ENCODE results near the gene CCDC85C. TPM values are rescaled to one million over a fixed set of nuclear protein-coding genes. Genes with fewer than 3 reads are reported as not detected.

Gene CCDC85C
- polyA plus RNA-seq, 1 experiment, result 7.2 TPM

GRCh38 chr14:99649219-99649618 lies 45.2 kb upstream of the CCDC85C start:
- ChIA-PET POLR2A (no interaction called here), CTCF (no interaction called here)
- no peak overlapping the region for H3K27ac ChIP-seq (ENCODE audit: low read depth, low read length)
- H3K9me3 ChIP-seq (ENCODE audit: control insufficient read depth, insufficient read depth, low read length), result no peaks in the 10 kb centered on the region; the same call in 1 of the 2 replicates
- H3K4me3 ChIP-seq (ENCODE audit: low read depth, low read length), result no peak overlapping the region
- H3K27me3 ChIP-seq (ENCODE audit: control insufficient read depth, insufficient read depth, low read length), result no peaks in the 10 kb centered on the region
- TF ChIP-seq CTCF (IDR thresholded peaks at IDR 0.05; ENCODE audit: low read depth, low read length), result no peak
- DNase-seq (ENCODE audit: low read depth, low spot score), result no peak

GRCh38 chr14:99648027-99648784 lies 44.2 kb upstream of the CCDC85C start:
- ChIA-PET CTCF (no interaction called here), POLR2A (no interaction called here)
- no peak for DNase-seq (ENCODE audit: low read depth, low spot score)
- Histone ChIP-seq H3K4me3 (ENCODE audit: low read depth, low read length) (no peak overlapping the region), H3K27ac (ENCODE audit: low read depth, low read length) (no peak overlapping the region), H3K9me3 (ENCODE audit: control insufficient read depth, insufficient read depth, low read length) (no peaks in the 10 kb centered on the region; the same call in 1 of the 2 replicates), H3K27me3 (ENCODE audit: control insufficient read depth, insufficient read depth, low read length) (no peaks in the 10 kb centered on the region)
- no peak for TF ChIP-seq CTCF (IDR thresholded peaks at IDR 0.05; ENCODE audit: low read depth, low read length)

GRCh38 chr14:99647411-99647810 lies 43.4 kb upstream of the CCDC85C start:
- Histone ChIP-seq H3K27me3 (ENCODE audit: control insufficient read depth, insufficient read depth, low read length) (no peaks in the 10 kb centered on the region), H3K4me3 (ENCODE audit: low read depth, low read length) (no peak overlapping the region), H3K9me3 (ENCODE audit: control insufficient read depth, insufficient read depth, low read length) (no peaks in the 10 kb centered on the region; the same call in 1 of the 2 replicates), H3K27ac (ENCODE audit: low read depth, low read length) (no peak overlapping the region)
- no peak for DNase-seq (ENCODE audit: low read depth, low spot score)
- no peak for TF ChIP-seq CTCF (IDR thresholded peaks at IDR 0.05; ENCODE audit: low read depth, low read length)
- POLR2A ChIA-PET, result no interaction called here
- CTCF ChIA-PET, result no interaction called here

- Histone ChIP-seq H3K4me3 (ENCODE audit: low read depth, low read length) (peak overlapping the region; percentile 35), H3K27me3 (ENCODE audit: control insufficient read depth, insufficient read depth, low read length) (no peaks in the 10 kb centered on the region), H3K27ac (ENCODE audit: low read depth, low read length) (no peak overlapping the region), H3K9me3 (ENCODE audit: control insufficient read depth, insufficient read depth, low read length) (no peaks in the 10 kb centered on the region; the same call in 1 of the 2 replicates)
- ChIA-PET POLR2A (interaction anchor here (0.9 kb wide), 1 partner anchor 38 kb away, joined by 3 read pairs; the partner anchor contains the start of gene CYP46A1), CTCF (no interaction called here)
- TF ChIP-seq CTCF (IDR thresholded peaks at IDR 0.05; ENCODE audit: low read depth, low read length), result no peak
- DNase-seq (ENCODE audit: low read depth, low spot score), result no peak
Observed at GRCh38 chr14:99645545-99646505, 41.8 kb upstream of the CCDC85C start.

Data from AG04450 (cell line).